Prostate gland (tissue), 2 donors: Measurements from ENCODE around the gene XPO4.

Experiments
- POLR2A ChIP-seq: fragments of 450-650 bp; IDR thresholded peaks from one replicate; pipeline ENCODE4 v1.6.1; 2016; ENCODE audit warnings: antibody characterized with exemption, mild to moderate bottlenecking
- TF ChIP-seq, protein P1 (sequence below), 4 experiments: fragments of 200-600 bp in 2 of 4; fragments of 450-650 bp in 2 of 4; sonication (generic) in 2 of 4; IDR thresholded peaks; 1 replicate in 3 of 4; 2 replicates in 1 of 4; pipeline ENCODE4 v1.5.1; 2016 to 2019; ENCODE audit warnings: antibody characterized with exemption in 4 of 4, mild to moderate bottlenecking in 2 of 4, moderate library complexity in 2 of 4

- TF ChIP-seq, protein P1, sequence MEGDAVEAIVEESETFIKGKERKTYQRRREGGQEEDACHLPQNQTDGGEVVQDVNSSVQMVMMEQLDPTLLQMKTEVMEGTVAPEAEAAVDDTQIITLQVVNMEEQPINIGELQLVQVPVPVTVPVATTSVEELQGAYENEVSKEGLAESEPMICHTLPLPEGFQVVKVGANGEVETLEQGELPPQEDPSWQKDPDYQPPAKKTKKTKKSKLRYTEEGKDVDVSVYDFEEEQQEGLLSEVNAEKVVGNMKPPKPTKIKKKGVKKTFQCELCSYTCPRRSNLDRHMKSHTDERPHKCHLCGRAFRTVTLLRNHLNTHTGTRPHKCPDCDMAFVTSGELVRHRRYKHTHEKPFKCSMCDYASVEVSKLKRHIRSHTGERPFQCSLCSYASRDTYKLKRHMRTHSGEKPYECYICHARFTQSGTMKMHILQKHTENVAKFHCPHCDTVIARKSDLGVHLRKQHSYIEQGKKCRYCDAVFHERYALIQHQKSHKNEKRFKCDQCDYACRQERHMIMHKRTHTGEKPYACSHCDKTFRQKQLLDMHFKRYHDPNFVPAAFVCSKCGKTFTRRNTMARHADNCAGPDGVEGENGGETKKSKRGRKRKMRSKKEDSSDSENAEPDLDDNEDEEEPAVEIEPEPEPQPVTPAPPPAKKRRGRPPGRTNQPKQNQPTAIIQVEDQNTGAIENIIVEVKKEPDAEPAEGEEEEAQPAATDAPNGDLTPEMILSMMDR (IDR thresholded peaks at IDR 0.05): no peak
- TF ChIP-seq POLR2A: no peak
Observed at GRCh38 chr13:20840568-20840967, 62.0 kb downstream of the XPO4 start.
